Ovary (tissue), 9 donors: Measurements from ENCODE around the gene HTRA3. TPM values are rescaled to one million over a fixed set of nuclear protein-coding genes. Genes with fewer than 3 reads are reported as not detected.

Experiments used
- DNase-seq, 5 donors: peaks; one replicate each; pipeline ENCODE4 v3.0.0-alpha.2; 2019 to 2020
- H3K27ac ChIP-seq, 2 donors: fragments of 200-600 bp; one replicate each; pipeline versions ENCODE4 v1.5.1 to v1.8.0; 2019 to 2022
- H3K27me3 ChIP-seq: fragments of 200-600 bp; one replicate; pipeline ENCODE4 v1.8.0; 2022
- H3K36me3 ChIP-seq: fragments of 200-600 bp; sonication (generic); one replicate; pipeline ENCODE4 v1.5.1; 2019
- H3K4me1 ChIP-seq: one replicate; pipeline ENCODE4 v1.8.1; 2013; ENCODE audit warnings: mild to moderate bottlenecking, moderate library complexity; ENCODE audit not compliant: insufficient read depth
- H3K4me3 ChIP-seq: fragments of 200-600 bp; sonication (generic); one replicate; pipeline ENCODE4 v1.5.1; 2017
- H3K9me3 ChIP-seq, 2 donors: fragments of 200-600 bp in 1 of 2; sonication (generic) in 1 of 2; one replicate each; pipeline versions ENCODE4 v1.5.1 to v1.8.1; 2013 to 2019; ENCODE audit warnings: mild to moderate bottlenecking in 1 of 2, moderate library complexity in 1 of 2
- CTCF ChIP-seq, 3 donors: fragments of 450-650 bp in 2 of 3; fragments of 200-600 bp in 1 of 3; IDR thresholded peaks; one replicate each; pipeline versions ENCODE4 v1.5.1 to v1.8.0; 2016 to 2022; ENCODE audit warnings: antibody characterized with exemption in 3 of 3, mild to moderate bottlenecking in 1 of 3
- EP300 ChIP-seq: sonication (generic); formaldehyde crosslinking; IDR thresholded peaks from one replicate; pipeline ENCODE4 v1.6.1; 2017; ENCODE audit warnings: antibody characterized with exemption
- POLR2A ChIP-seq: fragments of 450-650 bp; IDR thresholded peaks from one replicate; pipeline ENCODE4 v1.6.1; 2017; ENCODE audit warnings: antibody characterized with exemption, mild to moderate bottlenecking, moderate library complexity
- WGBS, 3 donors: extraction: QIAGEN DNeasy Blood & Tissue Kit in 1 of 3; methylation state at CpG; one replicate each; pipeline versions ENCODE4 v1.1.5 to v1.1.7; 2013 to 2017; 5-methylcytosine and 5-hydroxymethylcytosine counted together
- intact Hi-C, 4 donors: fragments of 100-400 bp; cut with DNase I; formaldehyde crosslinking; loops; one replicate each; pipeline versions ENCODE4 v1.11.0 to v1.15.1; 2022 to 2023
- polyA plus RNA-seq, 2 donors: library from polyadenylated mRNA; stranded (reverse); fragments of 200-250 nt in 1 of 2; fragments of 350-450 nt in 1 of 2; fragmentation: Illumina TruSeq in 1 of 2; extraction: RNeasy Lipid Tissue Mini Kit (QIAGEN cat#74804) in 1 of 2; gene quantifications; one replicate each; pipeline ENCODE4 v1.2.3, GENCODE V29; 2013 to 2014
- total RNA-seq, 7 donors: library from RNA; depleted of rRNA in 2 of 7; stranded (reverse); fragments of >200 nt in 2 of 7; fragmentation: NEBNext Ultra II Directional in 3 of 7; extraction: Animal tissue kit (Norgen Biotek cat#: 25700) in 3 of 7; gene quantifications; one replicate each; pipeline versions ENCODE4 v1.1.0 to v1.2.4, GENCODE V29; 2016 to 2023
- donor health status: DM: no; HTN: no; CAD: no; lungs with moderate emphysema.
- donor health status: DM: no; HTN: no; CAD: no.
- donor health status: Bipolar disorder and iron deficiency.
- donor health status: DM: yes; HTN: yes; CAD: no.
- donor health status: DM: no; HTN: no; CAD: no.
- donor health status: DM: yes; HTN: yes; CAD: no.

The HTRA3 gene
- total and polyA plus RNA-seq, 9 donors = 36.2 to 163 (median 64.7) TPM

- no peaks in the 10 kb centered on the region for H3K4me1 ChIP-seq
- H3K4me3 ChIP-seq = no peak overlapping the region
- 89 to 90% (median 90%) methylated on average over 29 of the region's 29 CpGs for WGBS, 3 donors
- no peak overlapping the region for H3K27ac ChIP-seq
- no peaks in the 10 kb centered on the region for H3K36me3 ChIP-seq
- DNase-seq = peak; percentile 7 to 17 (median 12)
- TF ChIP-seq EP300 (no peak), POLR2A (no peak), CTCF (IDR thresholded peaks at IDR 0.05) (no peak)
- intact Hi-C loops = no loop called here
- no peaks in the 10 kb centered on the region for H3K9me3 ChIP-seq
- H3K27me3 ChIP-seq = no peaks in the 10 kb centered on the region
These were observed 20.6 kb downstream of the HTRA3 start for GRCh38 chr4:8289956-8290700.

GRCh38 chr4:8290701-8290970, 21.1 kb downstream of the HTRA3 start:
- TF ChIP-seq CTCF (IDR thresholded peaks at IDR 0.05) (no peak), EP300 (no peak), POLR2A (no peak)

DNA sequence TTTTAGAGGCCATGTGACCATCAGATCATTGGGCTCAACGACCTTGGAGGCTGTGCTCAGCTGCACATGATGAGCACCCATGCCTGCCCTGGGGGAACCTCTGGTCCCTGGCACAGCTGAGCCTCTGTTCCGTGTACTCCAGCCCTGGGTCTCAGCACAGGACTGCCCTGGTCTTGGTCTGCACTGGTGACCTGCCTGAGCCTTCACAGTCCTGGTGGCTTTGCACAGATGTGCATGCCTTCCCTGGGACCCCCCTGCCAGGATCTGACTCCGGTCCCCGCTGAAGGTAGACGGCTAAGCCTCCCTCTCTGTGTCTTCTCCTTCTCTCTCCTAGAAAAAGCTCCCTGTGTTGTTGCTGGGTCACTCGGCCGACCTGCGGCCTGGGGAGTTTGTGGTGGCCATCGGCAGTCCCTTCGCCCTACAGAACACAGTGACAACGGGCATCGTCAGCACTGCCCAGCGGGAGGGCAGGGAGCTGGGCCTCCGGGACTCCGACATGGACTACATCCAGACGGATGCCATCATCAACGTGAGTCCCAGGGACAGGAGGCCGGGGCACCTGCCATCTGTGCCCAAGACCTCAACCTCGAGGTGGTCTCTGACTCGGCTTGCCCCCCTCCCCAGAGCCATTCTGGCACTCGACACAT, 21.6 kb downstream of the HTRA3 start:
- H3K36me3 ChIP-seq = no peaks in the 10 kb centered on the region
- intact Hi-C loops = no loop called here
- no peaks in the 10 kb centered on the region for H3K4me1 ChIP-seq
- TF ChIP-seq POLR2A (no peak), CTCF (IDR thresholded peaks at IDR 0.05) (no peak), EP300 (no peak)
- H3K9me3 ChIP-seq = no peaks in the 10 kb centered on the region
- DNase-seq = peak in 4 of 5 donors; percentile 7 to 31 (median 14)
- H3K27ac ChIP-seq = no peak overlapping the region
- H3K4me3 ChIP-seq = no peak overlapping the region
- H3K27me3 ChIP-seq = no peaks in the 10 kb centered on the region
- WGBS, 3 donors = 86 to 87% (median 87%) methylated on average over 21 of the region's 21 CpGs

More at GRCh38 chr4:8290701-8290970, 21.1 kb downstream of the HTRA3 start:
- Histone ChIP-seq H3K27me3 (no peaks in the 10 kb centered on the region), H3K36me3 (no peaks in the 10 kb centered on the region), H3K27ac (no peak overlapping the region), H3K4me1 (no peaks in the 10 kb centered on the region), H3K9me3 (no peaks in the 10 kb centered on the region), H3K4me3 (no peak overlapping the region)
- 87 to 92% (median 88%) methylated on average over 8 of the region's 8 CpGs for WGBS, 3 donors
- intact Hi-C loops = no loop called here
- peak in 4 of 5 donors; percentile 6 to 20 (median 12) for DNase-seq

- WGBS, 3 donors = 91 to 92% (median 92%) methylated on average over 19 of the region's 19 CpGs
- peak in 4 of 5 donors; percentile 5 to 7 (median 6) for DNase-seq
- Histone ChIP-seq H3K27ac (no peak overlapping the region), H3K27me3 (no peaks in the 10 kb centered on the region), H3K36me3 (no peaks in the 10 kb centered on the region), H3K9me3 (no peaks in the 10 kb centered on the region), H3K4me1 (no peaks in the 10 kb centered on the region), H3K4me3 (no peak overlapping the region)
- no peak for TF ChIP-seq CTCF (IDR thresholded peaks at IDR 0.05)
- intact Hi-C loops = no loop called here
These were observed 22.3 kb downstream of the HTRA3 start for GRCh38 chr4:8291701-8292477.
